HepG2 (cell line): Measurements from ENCODE around the gene NOP9. TPM values are rescaled to one million over a fixed set of nuclear protein-coding genes. Genes with fewer than 3 reads are reported as not detected.

Experiments
- KDM3A ChIP-seq: IDR thresholded peaks from 2 replicates; pipeline ENCODE4 v1.6.1; 2018; ENCODE audit warnings: low read depth, missing compliant biosample characterization
- PLSCR1 ChIP-seq: sonication (generic); formaldehyde crosslinking; IDR thresholded peaks from 2 replicates; pipeline ENCODE4 v1.5.0; 2020; ENCODE audit warnings: missing genetic modification reagents, mild to moderate bottlenecking, borderline replicate concordance
- PRPF4 ChIP-seq: fragments of 200-400 bp; formaldehyde crosslinking; IDR thresholded peaks from 2 replicates; pipeline ENCODE4 v1.6.1; 2016; ENCODE audit warnings: low read length, low read depth; ENCODE audit not compliant: poor library complexity, severe bottlenecking
- RXRB ChIP-seq: IDR thresholded peaks from 2 replicates; pipeline ENCODE4 v1.6.1; 2016; ENCODE audit warnings: borderline replicate concordance, missing genetic modification reagents, missing compliant biosample characterization
- ZBTB10 ChIP-seq: sonication (generic); formaldehyde crosslinking; IDR thresholded peaks from 2 replicates; pipeline ENCODE4 v1.4.0; 2020; ENCODE audit warnings: missing genetic modification reagents, borderline replicate concordance
- ZBTB33 ChIP-seq: sonication (generic); formaldehyde crosslinking; IDR thresholded peaks from 2 replicates; pipeline ENCODE4 v1.4.0; 2020; ENCODE audit warnings: missing genetic modification reagents
- ZNF24 ChIP-seq: fragments of 450-650 bp; IDR thresholded peaks from 2 replicates; pipeline ENCODE4 v1.6.1; 2017; ENCODE audit warnings: antibody characterized with exemption, mild to moderate bottlenecking
- ZNF646 ChIP-seq: sonication (generic); formaldehyde crosslinking; IDR thresholded peaks from 2 replicates; pipeline ENCODE4 v1.9.0; 2021; ENCODE audit warnings: mild to moderate bottlenecking, missing genetic modification reagents
- polyA plus RNA-seq, 8 experiments: library from polyadenylated mRNA; depleted of rRNA in 3 of 8; stranded (reverse) in 7 of 8; unstranded in 1 of 8; fragments of >200 nt; fragmentation: Illumina TruSeq in 4 of 8; extraction: Trizol in 4 of 8; gene quantifications; 2 replicates each; pipeline versions ENCODE4 v1.2.1 to v1.2.3, GENCODE V29; 2011 to 2016; ENCODE audit warnings: low read depth in 4 of 8, missing spikeins in 1 of 8, mixed read lengths in 1 of 8; ENCODE audit not compliant: insufficient read depth in 1 of 8
- total RNA-seq, 5 experiments: library from RNA; depleted of rRNA; stranded (reverse); fragments of >200 nt; fragmentation: Illumina TruSeq; extraction: Trizol; gene quantifications; 2 replicates each; pipeline ENCODE4 v1.2.3, GENCODE V29; 2016; ENCODE audit warnings: low read depth in 1 of 5

NOP9 gene
- total and polyA plus RNA-seq, 2 of the 13 experiments (the other 11 are each of a cell fraction or from before 2014, with no cell fraction given): 24.5 to 61.6 TPM

GRCh38 chr14:24255931-24256711, 43.5 kb upstream of the NOP9 start (continued):
- TF ChIP-seq ZBTB10 (CRISPR knock-in tag): no peak
- TF ChIP-seq ZBTB33 (CRISPR knock-in tag): no peak
- no peak for TF ChIP-seq PLSCR1 (CRISPR knock-in tag)
- peak; percentile 51 for TF ChIP-seq RXRB (CRISPR knock-in tag)
- TF ChIP-seq ZNF24: no peak
- 0 out of 2 replicates have a peak, but pooled peaks have one; percentile 16 for TF ChIP-seq KDM3A (CRISPR knock-in tag)
- TF ChIP-seq PRPF4: no peak
- no peak for TF ChIP-seq ZNF646
